HK-2 (cell line): ENCODE data around the gene HHIPL1.

Source experiments
- DNase-seq: peaks from one replicate; pipeline ENCODE4 v3.0.0-alpha.2; 2018; ENCODE audit not compliant: unreplicated experiment

The HHIPL1 gene

GRCh38 chr14:99611646-99612045 is 33.3 kb upstream of the HHIPL1 start:
- DNase-seq = no peak

- no peak for DNase-seq
Measured at GRCh38 chr14:99612071-99612737, 32.7 kb upstream of the HHIPL1 start.

GRCh38 chr14:99612738-99613330 is 32.1 kb upstream of the HHIPL1 start:
- no peak for DNase-seq

GRCh38 chr14:99615497-99616157 is 29.3 kb upstream of the HHIPL1 start:
- no peak for DNase-seq

- DNase-seq = no peak
Measured at GRCh38 chr14:99616832-99617800, 27.8 kb upstream of the HHIPL1 start.

- peak; percentile 44 for DNase-seq
Measured at GRCh38 chr14:99619835-99620834, 24.8 kb upstream of the HHIPL1 start.

- DNase-seq = no peak
Measured at GRCh38 chr14:99621948-99622347, 23.0 kb upstream of the HHIPL1 start.

- no peak for DNase-seq
Measured at GRCh38 chr14:99624024-99624423, 20.9 kb upstream of the HHIPL1 start.

GRCh38 chr14:99624971-99625370 is 20.0 kb upstream of the HHIPL1 start:
- no peak for DNase-seq

- DNase-seq = no peak
Measured at GRCh38 chr14:99625476-99625875, 19.5 kb upstream of the HHIPL1 start.

GRCh38 chr14:99626041-99626648 is 18.8 kb upstream of the HHIPL1 start:
- DNase-seq = no peak

- no peak for DNase-seq
Measured at GRCh38 chr14:99627100-99627499, 17.8 kb upstream of the HHIPL1 start.

- no peak for DNase-seq
Measured at GRCh38 chr14:99627510-99628381, 17.2 kb upstream of the HHIPL1 start.

GRCh38 chr14:99628887-99629618 is 15.9 kb upstream of the HHIPL1 start:
- DNase-seq = peak; percentile 75

- no peak for DNase-seq
Measured at GRCh38 chr14:99630202-99630601, 14.7 kb upstream of the HHIPL1 start.

GRCh38 chr14:99632410-99633035 is 12.4 kb upstream of the HHIPL1 start:
- no peak for DNase-seq

GRCh38 chr14:99633141-99633540 is 11.8 kb upstream of the HHIPL1 start:
- DNase-seq = no peak

GRCh38 chr14:99633918-99634317 is 11.0 kb upstream of the HHIPL1 start:
- DNase-seq = no peak
